GM13977 (cell line): Measurements from ENCODE around the gene TBC1D10A.
A peak's percentile ranks its signal among the peaks of the same experiment; 100 is the strongest.

Experiments used
- DNase-seq: peaks from one replicate; pipeline ENCODE4 v3.0.0; 2012; ENCODE audit warnings: low spot score
- in situ Hi-C: fragments of 300-500 bp; cut with MboI; formaldehyde crosslinking; loops from one replicate; pipeline ENCODE4 v1.12.0; 2022; ENCODE audit warnings: low sequenced_read_pairs, low pct_unique_long_range_greater_than_20kb, mixed read lengths, inconsistent platforms; ENCODE audit not compliant: unreplicated experiment
- TF ChIP-seq, protein P1 (sequence below): IDR thresholded peaks from 2 replicates; pipeline ENCODE4 v1.5.1; 2012; ENCODE audit warnings: mild to moderate bottlenecking, control low read depth; ENCODE audit not compliant: insufficient read depth; ENCODE audit errors: extremely low read depth, missing control alignments

The TBC1D10A gene

DNA sequence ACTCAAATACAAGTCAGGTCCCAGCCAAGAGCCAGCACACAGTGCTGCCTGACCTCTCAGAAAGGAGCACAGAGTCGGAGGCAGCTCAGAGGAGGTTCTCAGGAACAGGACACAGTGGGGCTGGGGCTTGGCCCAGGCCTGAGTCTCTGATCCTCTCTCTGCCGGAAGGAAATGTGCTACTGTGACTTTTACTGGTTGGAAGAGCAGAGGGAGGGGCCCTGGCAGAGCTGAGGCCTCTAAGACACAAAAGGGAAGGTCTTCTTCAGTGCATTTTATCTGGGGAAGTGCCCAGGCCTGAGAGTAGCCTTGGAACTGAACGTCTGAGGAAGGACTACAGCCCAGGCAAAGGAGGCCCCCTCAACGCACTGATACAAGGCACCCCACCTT is 21.2 kb downstream of the TBC1D10A start:
- TF ChIP-seq, protein P1, sequence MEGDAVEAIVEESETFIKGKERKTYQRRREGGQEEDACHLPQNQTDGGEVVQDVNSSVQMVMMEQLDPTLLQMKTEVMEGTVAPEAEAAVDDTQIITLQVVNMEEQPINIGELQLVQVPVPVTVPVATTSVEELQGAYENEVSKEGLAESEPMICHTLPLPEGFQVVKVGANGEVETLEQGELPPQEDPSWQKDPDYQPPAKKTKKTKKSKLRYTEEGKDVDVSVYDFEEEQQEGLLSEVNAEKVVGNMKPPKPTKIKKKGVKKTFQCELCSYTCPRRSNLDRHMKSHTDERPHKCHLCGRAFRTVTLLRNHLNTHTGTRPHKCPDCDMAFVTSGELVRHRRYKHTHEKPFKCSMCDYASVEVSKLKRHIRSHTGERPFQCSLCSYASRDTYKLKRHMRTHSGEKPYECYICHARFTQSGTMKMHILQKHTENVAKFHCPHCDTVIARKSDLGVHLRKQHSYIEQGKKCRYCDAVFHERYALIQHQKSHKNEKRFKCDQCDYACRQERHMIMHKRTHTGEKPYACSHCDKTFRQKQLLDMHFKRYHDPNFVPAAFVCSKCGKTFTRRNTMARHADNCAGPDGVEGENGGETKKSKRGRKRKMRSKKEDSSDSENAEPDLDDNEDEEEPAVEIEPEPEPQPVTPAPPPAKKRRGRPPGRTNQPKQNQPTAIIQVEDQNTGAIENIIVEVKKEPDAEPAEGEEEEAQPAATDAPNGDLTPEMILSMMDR, result no peak
- DNase-seq, result peak; percentile 63
- in situ Hi-C loops, result no loop called here

- TF ChIP-seq, protein P1, result no peak
- DNase-seq, result no peak
- in situ Hi-C loops, result no loop called here
Observed at GRCh38 chr22:30304495-30305244, 22.1 kb downstream of the TBC1D10A start.

DNA sequence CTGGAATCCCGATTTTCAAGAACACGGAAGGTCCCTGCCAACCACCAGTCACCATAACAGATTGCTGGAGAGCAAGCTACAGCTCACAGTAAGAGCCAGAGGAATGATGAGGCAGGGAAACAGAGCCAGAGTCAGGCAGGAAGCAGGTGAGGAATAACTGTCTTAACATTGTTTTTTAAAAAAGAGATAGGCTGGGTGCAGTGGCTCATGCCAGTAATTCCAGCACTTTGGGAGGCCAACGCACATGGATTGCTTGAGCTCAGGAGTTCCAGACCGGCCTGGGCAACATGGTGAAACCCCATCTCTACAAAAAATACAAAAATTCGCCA is 24.0 kb downstream of the TBC1D10A start:
- no peak for DNase-seq
- TF ChIP-seq, protein P1, result no peak
- in situ Hi-C loops, result no loop called here

- TF ChIP-seq, protein P1, result no peak
- no peak for DNase-seq
- in situ Hi-C loops, result no loop called here
Observed at GRCh38 chr22:30301995-30302809, 24.5 kb downstream of the TBC1D10A start.

DNA sequence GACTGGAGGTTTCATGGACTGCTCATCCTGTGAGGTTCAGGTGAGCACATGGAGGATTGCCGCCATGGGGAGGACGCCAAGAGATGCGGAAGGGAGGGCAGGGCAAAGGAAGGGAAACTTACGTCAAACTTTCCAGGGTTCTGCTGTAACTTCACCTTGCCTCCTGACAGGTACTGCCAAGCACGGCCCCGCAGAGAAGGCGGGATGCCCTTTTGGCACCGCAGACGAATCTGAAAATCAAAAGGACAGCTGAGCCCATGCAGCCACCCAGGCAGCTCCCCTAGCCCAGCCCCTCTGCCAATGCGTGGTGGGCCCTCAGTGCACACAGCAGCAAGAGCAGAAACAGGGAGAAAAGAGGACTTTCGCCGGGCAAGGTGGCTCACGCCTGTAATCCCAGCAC is 27.4 kb downstream of the TBC1D10A start:
- in situ Hi-C loops, result no loop called here
- no peak for DNase-seq
- TF ChIP-seq, protein P1, result no peak

DNA sequence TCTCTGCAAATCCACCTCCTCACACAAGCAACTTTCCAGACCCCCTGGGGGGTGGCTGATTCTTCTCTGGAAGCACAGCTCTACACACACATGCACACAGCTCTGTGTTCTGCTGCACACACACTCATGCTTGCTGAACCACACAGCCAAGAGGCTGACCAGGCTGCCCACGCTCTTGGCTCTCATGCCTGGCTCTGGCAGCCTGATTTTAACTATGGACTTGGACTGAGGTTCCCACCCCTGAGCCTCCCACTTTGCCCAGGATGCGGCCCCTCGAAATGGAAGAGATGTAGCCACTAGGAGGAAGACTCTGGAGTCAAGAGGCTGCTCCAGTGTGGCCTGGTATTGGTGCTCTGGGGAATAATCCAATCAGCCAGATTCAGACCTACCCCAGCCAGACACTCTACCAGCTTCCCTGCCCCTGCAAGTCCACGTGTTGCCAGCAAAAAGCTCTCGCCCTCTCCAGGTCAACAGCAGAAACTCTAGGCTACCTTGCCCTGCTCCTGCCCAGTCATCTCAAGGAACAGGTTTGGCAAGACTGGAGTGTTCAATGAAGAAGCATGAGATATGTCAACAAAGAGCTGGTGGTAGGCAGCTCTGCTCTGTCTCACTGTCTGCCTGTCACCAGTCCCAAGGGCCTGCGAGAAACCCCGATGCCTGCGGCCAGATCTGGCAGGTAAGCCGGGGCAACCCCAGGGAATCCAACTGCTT is 28.6 kb downstream of the TBC1D10A start:
- in situ Hi-C loops, result no loop called here
- no peak for DNase-seq
- TF ChIP-seq, protein P1, result no peak
